Measurements from ENCODE around the gene SLC51B. TPM values are rescaled to one million over a fixed set of nuclear protein-coding genes. Genes with fewer than 3 reads are reported as not detected.

The SLC51B gene
- polyA plus RNA-seq, 1 of the 3 experiments (the other 2 are of a cell fraction) = not detected

DNA sequence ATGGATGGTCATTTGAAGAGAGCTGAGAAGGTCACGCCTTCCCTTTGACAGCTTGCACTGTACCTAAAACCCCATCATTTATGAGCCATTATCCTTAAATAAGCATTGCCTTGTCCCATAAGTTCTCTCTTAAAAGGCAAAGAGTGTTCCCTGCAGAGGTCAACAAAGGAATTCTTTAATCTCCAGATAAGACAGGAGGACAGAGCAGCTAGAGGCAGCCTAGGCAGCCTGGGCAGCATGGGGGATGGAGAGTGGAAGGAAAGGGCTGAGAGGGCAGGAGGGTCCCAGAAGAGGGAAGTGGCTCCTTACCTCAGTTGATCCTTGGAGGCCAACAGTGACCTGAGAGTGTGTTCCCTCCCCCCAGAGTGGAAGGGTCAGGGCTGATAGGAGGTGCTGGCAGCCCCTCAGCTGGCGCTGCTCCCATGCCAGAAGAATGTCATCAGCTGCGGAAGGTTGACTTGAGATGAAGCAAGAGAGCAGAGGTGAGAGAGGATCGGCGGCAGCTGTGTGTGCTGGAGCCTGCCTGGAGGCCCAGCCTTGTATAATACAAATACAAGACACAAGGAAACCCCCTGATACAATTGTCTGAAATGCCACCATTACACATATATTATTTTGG lies 44.1 kb downstream of the SLC51B start:
- Histone ChIP-seq H3K27me3 (ENCODE audit: insufficient read depth) (no peaks in the 10 kb centered on the region), H3K4me1 (ENCODE audit: control insufficient read depth in 1 of 2, insufficient read depth in 2 of 2, low read depth in 1 of 2, low read length in 1 of 2) (peaks cover 0 to 32% of the 10 kb centered on the region in 2 experiments; a peak in 1 of 4 replicates), H3K36me3 (replicated peaks in 1 of 2; ENCODE audit: control insufficient read depth in 1 of 2, insufficient read depth in 2 of 2, low read length in 1 of 2) (peaks cover 0 to 7% of the 10 kb centered on the region in 2 experiments), H3K79me2 (ENCODE audit: insufficient read depth) (no peaks in the 10 kb centered on the region), H2AFZ (ENCODE audit: low read depth) (no peak overlapping the region), H3K4me3 (ENCODE audit: low read depth in 2 of 2, low read length in 1 of 2) (no peak overlapping the region), H3K9ac (no peak overlapping the region), H3K9me2 (no peaks in the 10 kb centered on the region), H4K20me1 (ENCODE audit: insufficient read depth) (no peaks in the 10 kb centered on the region), H3F3A (replicated peaks; ENCODE audit: insufficient read depth) (no peaks in the 10 kb centered on the region), H3K27ac (ENCODE audit: low read depth in 2 of 2, low read length in 1 of 2) (no peak overlapping the region), H3K9me3 (no peaks in the 10 kb centered on the region), H3K4me2 (no peak overlapping the region)
- DNase-seq = no peak
- POLR2A ChIA-PET = no interaction called here
- 92% methylated on average over 4 of the region's 5 CpGs for WGBS (ENCODE audit: low lambda C conversion rate)
- TF ChIP-seq RFX5 (IDR thresholded peaks at IDR 0.05; ENCODE audit: low read length) (no peak), SIN3A (IDR thresholded peaks at IDR 0.05; ENCODE audit: borderline replicate concordance, low read depth, low read length) (no peak), FOXM1 (IDR thresholded peaks at IDR 0.05; ENCODE audit: low read depth) (no peak), SMC3 (IDR thresholded peaks at IDR 0.05; ENCODE audit: low read depth, low read length) (no peak), CHD2 (IDR thresholded peaks at IDR 0.05; ENCODE audit: low read length, partially characterized antibody) (no peak), RXRA (IDR thresholded peaks at IDR 0.05; ENCODE audit: borderline replicate concordance, low read depth) (no peak), MEF2A (IDR thresholded peaks at IDR 0.05; ENCODE audit: borderline replicate concordance, low read depth) (no peak), EZH2phosphoT487 (IDR thresholded peaks at IDR 0.05; ENCODE audit: borderline replicate concordance, low read depth) (no peak), ELF1 (IDR thresholded peaks at IDR 0.05) (no peak), GATA2 (CRISPR knock-in tag; IDR thresholded peaks at IDR 0.05) (no peak), GABPA (IDR thresholded peaks at IDR 0.05; ENCODE audit: low read depth) (no peak), NRF1 (IDR thresholded peaks at IDR 0.05; ENCODE audit: low read depth, low read length) (no peak), JUND (IDR thresholded peaks at IDR 0.05) (no peak)
- TF ChIP-seq, protein P1, sequence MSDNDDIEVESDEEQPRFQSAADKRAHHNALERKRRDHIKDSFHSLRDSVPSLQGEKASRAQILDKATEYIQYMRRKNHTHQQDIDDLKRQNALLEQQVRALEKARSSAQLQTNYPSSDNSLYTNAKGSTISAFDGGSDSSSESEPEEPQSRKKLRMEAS (IDR thresholded peaks at IDR 0.05; ENCODE audit: low read depth) = no peak
- TF ChIP-seq, protein P2, sequence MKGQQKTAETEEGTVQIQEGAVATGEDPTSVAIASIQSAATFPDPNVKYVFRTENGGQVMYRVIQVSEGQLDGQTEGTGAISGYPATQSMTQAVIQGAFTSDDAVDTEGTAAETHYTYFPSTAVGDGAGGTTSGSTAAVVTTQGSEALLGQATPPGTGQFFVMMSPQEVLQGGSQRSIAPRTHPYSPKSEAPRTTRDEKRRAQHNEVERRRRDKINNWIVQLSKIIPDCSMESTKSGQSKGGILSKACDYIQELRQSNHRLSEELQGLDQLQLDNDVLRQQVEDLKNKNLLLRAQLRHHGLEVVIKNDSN (IDR thresholded peaks at IDR 0.05; ENCODE audit: borderline replicate concordance, low read depth) = no peak
- TF ChIP-seq, protein P3, sequence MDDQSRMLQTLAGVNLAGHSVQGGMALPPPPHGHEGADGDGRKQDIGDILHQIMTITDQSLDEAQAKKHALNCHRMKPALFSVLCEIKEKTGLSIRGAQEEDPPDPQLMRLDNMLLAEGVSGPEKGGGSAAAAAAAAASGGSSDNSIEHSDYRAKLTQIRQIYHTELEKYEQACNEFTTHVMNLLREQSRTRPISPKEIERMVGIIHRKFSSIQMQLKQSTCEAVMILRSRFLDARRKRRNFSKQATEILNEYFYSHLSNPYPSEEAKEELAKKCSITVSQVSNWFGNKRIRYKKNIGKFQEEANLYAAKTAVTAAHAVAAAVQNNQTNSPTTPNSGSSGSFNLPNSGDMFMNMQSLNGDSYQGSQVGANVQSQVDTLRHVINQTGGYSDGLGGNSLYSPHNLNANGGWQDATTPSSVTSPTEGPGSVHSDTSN (IDR thresholded peaks at IDR 0.05) = no peak
- CTCF ChIA-PET = interaction anchor here (8.1 kb wide), 1 partner anchor 13 kb away, joined by 56 read pairs; no protein-coding TSS in a partner anchor

All from SK-N-SH (cell line).